DND-41 (cell line): Measurements from ENCODE around the gene ADCY1.

Experiments
- ATAC-seq: fragments of 200-7000 bp; cut with Tn5 transposase; 3 replicates; pipeline ENCODE4 v1.9.1; 2021; ENCODE audit warnings: low read depth; ENCODE audit not compliant: insufficient read depth
- DNase-seq: peaks from one replicate; pipeline ENCODE4 v3.0.0-alpha.2; 2020
- H2AFZ ChIP-seq: 2 replicates; pipeline ENCODE4 v1.6.0; 2012; ENCODE audit warnings: low read depth, low read length
- H3K27ac ChIP-seq: 2 replicates; pipeline ENCODE4 v1.5.1; 2012; ENCODE audit warnings: low read length, inconsistent platforms
- H3K27me3 ChIP-seq: fragments of 200-600 bp; sonication (generic); 2 replicates; pipeline ENCODE4 v1.6.0; 2012; ENCODE audit warnings: low read length, mild to moderate bottlenecking, inconsistent platforms; ENCODE audit not compliant: insufficient read depth, poor library complexity
- H3K36me3 ChIP-seq: 2 replicates; pipeline ENCODE4 v1.5.1; 2012; ENCODE audit warnings: low read length, inconsistent platforms; ENCODE audit not compliant: insufficient read depth
- H3K4me1 ChIP-seq: 2 replicates; pipeline ENCODE4 v1.5.1; 2012; ENCODE audit warnings: mild to moderate bottlenecking, low read length; ENCODE audit not compliant: insufficient read depth
- H3K4me2 ChIP-seq: 2 replicates; pipeline ENCODE4 v1.6.0; 2012; ENCODE audit warnings: mild to moderate bottlenecking, moderate library complexity, low read length, inconsistent platforms; ENCODE audit not compliant: insufficient read depth
- H3K4me3 ChIP-seq, 2 experiments: fragments of 200-600 bp in 1 of 2; shearing (Covaris generic) in 1 of 2; 2 replicates each; pipeline ENCODE4 v1.5.1; 2012 to 2016; ENCODE audit warnings: inconsistent platforms in 2 of 2, low read length in 2 of 2, mild to moderate bottlenecking in 2 of 2, low read depth in 1 of 2, moderate library complexity in 1 of 2
- H3K79me2 ChIP-seq: 2 replicates; pipeline ENCODE4 v1.6.0; 2012; ENCODE audit warnings: low read length, inconsistent platforms; ENCODE audit not compliant: insufficient read depth
- H3K9ac ChIP-seq: 2 replicates; pipeline ENCODE4 v1.6.0; 2012; ENCODE audit warnings: low read depth, mild to moderate bottlenecking, inconsistent platforms, low read length, moderate library complexity
- H3K9me3 ChIP-seq: 2 replicates; pipeline ENCODE4 v1.5.1; 2012; ENCODE audit warnings: low read length, moderate library complexity, mild to moderate bottlenecking, inconsistent platforms; ENCODE audit not compliant: insufficient read depth, severe bottlenecking
- H4K20me1 ChIP-seq: 2 replicates; pipeline ENCODE4 v1.6.0; 2012; ENCODE audit warnings: low read length; ENCODE audit not compliant: insufficient read depth
- EZH2 ChIP-seq: IDR thresholded peaks from 3 replicates; pipeline ENCODE4 v1.6.1; 2012; ENCODE audit warnings: borderline replicate concordance, low read depth, mild to moderate bottlenecking, moderate library complexity, low read length, inconsistent platforms; ENCODE audit not compliant: severe bottlenecking
- TF ChIP-seq, protein P1 (sequence below): IDR thresholded peaks from 2 replicates; pipeline ENCODE4 v1.5.1; 2012; ENCODE audit warnings: borderline replicate concordance, low read length, moderate library complexity, mild to moderate bottlenecking; ENCODE audit not compliant: poor library complexity, severe bottlenecking; ENCODE audit errors: extremely low read depth

The ADCY1 gene

DNA sequence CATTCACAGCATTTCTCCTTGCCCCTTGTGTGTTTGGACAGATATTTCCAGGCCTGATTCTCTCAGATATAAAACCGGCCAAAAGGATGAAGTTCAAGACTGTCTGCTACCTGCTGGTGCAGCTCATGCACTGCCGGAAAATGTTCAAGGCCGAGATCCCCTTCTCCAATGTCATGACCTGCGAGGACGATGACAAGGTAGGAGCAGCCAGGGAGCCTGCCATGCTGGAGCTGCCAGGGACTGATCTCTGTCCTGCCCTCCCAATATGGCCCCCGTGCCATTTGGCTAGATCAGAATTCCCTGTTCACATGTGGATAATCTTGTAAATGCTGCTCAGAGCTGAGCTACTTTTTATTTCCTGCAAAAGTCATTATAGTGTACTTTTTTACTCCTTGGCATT, 87.8 kb downstream of the ADCY1 start:
- Histone ChIP-seq H3K4me3 (no peak overlapping the region), H3K9me3 (no peaks in the 10 kb centered on the region), H4K20me1 (no peaks in the 10 kb centered on the region), H3K27me3 (no peaks in the 10 kb centered on the region), H3K9ac (no peak overlapping the region), H3K36me3 (no peaks in the 10 kb centered on the region), H3K79me2 (no peaks in the 10 kb centered on the region), H2AFZ (no peak overlapping the region), H3K4me1 (no peaks in the 10 kb centered on the region), H3K4me2 (no peak overlapping the region), H3K27ac (no peak overlapping the region)
- TF ChIP-seq EZH2 = no peak
- TF ChIP-seq, protein P1, sequence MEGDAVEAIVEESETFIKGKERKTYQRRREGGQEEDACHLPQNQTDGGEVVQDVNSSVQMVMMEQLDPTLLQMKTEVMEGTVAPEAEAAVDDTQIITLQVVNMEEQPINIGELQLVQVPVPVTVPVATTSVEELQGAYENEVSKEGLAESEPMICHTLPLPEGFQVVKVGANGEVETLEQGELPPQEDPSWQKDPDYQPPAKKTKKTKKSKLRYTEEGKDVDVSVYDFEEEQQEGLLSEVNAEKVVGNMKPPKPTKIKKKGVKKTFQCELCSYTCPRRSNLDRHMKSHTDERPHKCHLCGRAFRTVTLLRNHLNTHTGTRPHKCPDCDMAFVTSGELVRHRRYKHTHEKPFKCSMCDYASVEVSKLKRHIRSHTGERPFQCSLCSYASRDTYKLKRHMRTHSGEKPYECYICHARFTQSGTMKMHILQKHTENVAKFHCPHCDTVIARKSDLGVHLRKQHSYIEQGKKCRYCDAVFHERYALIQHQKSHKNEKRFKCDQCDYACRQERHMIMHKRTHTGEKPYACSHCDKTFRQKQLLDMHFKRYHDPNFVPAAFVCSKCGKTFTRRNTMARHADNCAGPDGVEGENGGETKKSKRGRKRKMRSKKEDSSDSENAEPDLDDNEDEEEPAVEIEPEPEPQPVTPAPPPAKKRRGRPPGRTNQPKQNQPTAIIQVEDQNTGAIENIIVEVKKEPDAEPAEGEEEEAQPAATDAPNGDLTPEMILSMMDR = no peak
- DNase-seq (no peak), ATAC-seq (no peak)

DNA sequence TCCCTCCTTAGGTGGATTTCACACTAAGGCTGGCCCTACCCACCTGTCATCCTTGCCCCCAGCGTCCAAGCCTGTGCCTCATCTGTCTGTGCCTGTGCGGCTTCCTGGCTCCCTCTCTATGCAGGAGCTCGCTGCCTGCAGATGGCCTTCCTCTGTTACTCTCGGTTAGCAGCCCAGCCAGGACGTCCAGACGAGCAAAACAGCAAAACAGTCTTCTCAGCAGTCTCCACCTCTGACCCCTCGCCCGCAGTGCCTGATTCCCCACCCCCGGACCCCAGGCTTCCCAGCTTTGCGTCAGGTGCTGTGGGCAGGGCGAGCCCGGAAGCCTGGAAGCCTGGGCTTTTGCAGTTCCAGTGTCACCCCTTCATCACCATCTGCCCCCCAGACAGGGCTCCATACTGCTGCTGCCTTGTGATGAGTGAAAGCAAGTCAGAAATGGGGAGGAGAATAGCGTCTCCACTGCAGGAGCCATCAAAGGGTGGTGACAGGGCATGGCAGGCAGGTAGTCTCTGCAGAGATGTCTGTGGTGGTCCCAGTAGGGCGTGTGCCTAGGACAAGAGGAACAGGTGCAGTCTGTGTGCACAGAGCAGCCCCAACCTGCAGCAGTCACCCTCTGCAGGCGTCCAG, 88.5 kb downstream of the ADCY1 start:
- Histone ChIP-seq H3K27ac (no peak overlapping the region), H4K20me1 (no peaks in the 10 kb centered on the region), H3K4me1 (no peaks in the 10 kb centered on the region), H3K9ac (no peak overlapping the region), H2AFZ (no peak overlapping the region), H3K9me3 (no peaks in the 10 kb centered on the region), H3K27me3 (no peaks in the 10 kb centered on the region), H3K4me2 (no peak overlapping the region), H3K36me3 (no peaks in the 10 kb centered on the region), H3K79me2 (no peaks in the 10 kb centered on the region), H3K4me3 (no peak overlapping the region)
- ATAC-seq (no peak), DNase-seq (no peak)
- TF ChIP-seq EZH2 = no peak
- TF ChIP-seq, protein P1 = no peak

DNA sequence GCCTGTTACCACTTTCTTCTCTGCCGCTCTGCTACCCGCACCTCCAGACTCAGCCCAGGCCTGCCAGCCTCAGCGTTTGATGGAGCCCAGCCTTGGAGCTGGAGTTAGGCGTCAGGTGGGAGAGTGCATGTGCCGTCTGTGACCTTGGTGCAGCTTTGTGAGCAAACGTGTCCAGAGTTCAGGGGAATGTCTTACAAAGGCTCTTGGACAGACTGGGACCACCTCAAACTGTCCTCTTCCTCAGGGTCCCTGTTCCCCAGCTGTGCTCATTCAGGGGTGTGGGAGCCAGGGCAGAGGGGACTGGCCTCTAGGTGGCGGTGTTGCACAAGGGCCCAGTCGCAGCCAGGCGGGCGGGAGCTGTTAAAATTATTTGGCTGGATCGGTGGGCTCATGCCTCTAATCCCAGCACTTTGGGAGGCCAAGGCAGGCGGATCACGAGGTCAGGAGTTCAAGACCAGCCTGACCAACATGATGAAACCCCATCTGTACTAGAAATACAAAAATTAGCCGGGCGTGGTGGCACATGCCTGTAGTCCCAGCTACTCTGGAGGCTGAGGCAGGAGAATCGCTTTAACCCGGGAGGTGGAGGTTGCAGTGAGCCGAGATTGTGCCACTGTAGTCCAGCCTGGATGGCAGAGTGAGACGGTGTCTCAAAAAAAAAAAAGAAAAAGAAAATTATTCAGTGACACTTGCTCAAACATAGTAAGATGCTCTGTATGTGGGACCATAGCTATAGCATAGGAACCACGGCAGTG, 89.2 kb downstream of the ADCY1 start:
- ATAC-seq (peak; percentile 57; the same call in 2 of the 3 replicates), DNase-seq (peak; percentile 32)
- H3K9me3 ChIP-seq = no peaks in the 10 kb centered on the region
- no peak overlapping the region for H2AFZ ChIP-seq
- H4K20me1 ChIP-seq = no peaks in the 10 kb centered on the region
- H3K4me3 ChIP-seq = no peak overlapping the region
- H3K9ac ChIP-seq = no peak overlapping the region
- TF ChIP-seq, protein P1 = peak; percentile 73
- TF ChIP-seq EZH2 = no peak
- no peaks in the 10 kb centered on the region for H3K4me1 ChIP-seq
- no peaks in the 10 kb centered on the region for H3K36me3 ChIP-seq
- H3K27ac ChIP-seq = no peak overlapping the region
- H3K4me2 ChIP-seq = no peak overlapping the region
- no peaks in the 10 kb centered on the region for H3K79me2 ChIP-seq
- H3K27me3 ChIP-seq = no peaks in the 10 kb centered on the region
